ENCODE measurements around the gene UNC5CL. TPM values are rescaled to one million over a fixed set of nuclear protein-coding genes. Genes with fewer than 3 reads are reported as not detected.

The UNC5CL gene
- total RNA-seq, 1 donor from 2014 or later, result 3.0 TPM

DNA sequence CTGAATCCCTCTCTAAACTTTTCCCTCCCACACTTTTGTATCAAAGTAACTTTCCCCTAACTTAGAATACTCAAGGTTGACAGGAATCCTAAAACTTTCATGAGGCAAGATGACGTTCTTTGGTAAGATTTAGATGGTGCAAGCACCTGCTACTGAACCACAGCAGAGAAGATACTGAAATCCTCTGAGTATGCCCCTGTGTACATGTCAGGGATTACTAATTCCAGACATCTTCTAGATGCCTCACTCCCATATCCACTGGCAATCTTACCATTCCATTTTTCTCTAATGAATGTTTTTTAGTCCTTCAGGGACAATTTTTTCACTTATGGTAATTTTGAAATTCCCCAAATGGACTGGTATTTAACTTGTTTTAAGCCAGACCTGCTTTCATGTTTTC is 23.0 kb upstream of the UNC5CL start:
- DNase-seq, result no peak

DNA sequence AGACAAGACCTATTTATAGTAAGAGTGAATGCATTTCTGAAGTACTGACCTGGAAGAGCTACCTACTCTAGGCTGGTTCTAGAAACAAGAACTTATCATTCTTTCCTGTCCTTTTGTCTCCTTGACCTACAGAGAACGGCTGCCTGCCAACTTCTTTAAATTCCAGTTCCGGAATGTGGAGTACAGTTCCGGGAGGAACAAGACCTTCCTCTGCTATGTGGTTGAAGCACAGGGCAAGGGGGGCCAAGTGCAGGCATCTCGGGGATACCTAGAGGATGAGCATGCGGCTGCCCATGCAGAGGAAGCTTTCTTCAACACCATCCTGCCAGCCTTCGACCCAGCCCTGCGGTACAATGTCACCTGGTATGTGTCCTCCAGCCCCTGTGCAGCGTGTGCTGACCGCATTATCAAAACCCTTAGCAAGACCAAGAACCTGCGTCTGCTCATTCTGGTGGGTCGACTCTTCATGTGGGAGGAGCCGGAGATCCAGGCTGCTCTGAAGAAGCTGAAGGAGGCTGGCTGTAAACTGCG is 22.2 kb upstream of the UNC5CL start:
- no peak for DNase-seq

DNA sequence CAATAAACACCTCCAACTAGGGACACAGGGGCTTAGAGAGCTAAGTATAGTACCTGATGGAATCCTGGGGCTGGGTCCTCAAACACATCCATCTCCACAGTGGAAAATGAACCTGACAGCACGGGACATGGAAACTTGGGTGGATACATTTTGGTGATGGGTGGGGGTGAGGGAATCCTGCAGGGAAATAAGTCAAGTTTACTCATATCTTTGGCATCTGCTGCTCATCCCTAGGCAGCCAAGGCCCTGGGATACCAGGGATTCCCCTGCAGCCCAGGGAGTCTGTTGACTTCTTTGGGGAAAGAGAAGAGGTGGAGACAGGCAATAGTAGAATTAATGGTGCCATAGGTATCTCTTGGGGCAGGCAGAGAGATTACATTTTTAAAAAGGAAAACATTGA is 20.5 kb upstream of the UNC5CL start:
- no peak for DNase-seq

GRCh38 chr6:41058783-41059181 is 19.8 kb upstream of the UNC5CL start:
- DNase-seq, result no peak

DNA sequence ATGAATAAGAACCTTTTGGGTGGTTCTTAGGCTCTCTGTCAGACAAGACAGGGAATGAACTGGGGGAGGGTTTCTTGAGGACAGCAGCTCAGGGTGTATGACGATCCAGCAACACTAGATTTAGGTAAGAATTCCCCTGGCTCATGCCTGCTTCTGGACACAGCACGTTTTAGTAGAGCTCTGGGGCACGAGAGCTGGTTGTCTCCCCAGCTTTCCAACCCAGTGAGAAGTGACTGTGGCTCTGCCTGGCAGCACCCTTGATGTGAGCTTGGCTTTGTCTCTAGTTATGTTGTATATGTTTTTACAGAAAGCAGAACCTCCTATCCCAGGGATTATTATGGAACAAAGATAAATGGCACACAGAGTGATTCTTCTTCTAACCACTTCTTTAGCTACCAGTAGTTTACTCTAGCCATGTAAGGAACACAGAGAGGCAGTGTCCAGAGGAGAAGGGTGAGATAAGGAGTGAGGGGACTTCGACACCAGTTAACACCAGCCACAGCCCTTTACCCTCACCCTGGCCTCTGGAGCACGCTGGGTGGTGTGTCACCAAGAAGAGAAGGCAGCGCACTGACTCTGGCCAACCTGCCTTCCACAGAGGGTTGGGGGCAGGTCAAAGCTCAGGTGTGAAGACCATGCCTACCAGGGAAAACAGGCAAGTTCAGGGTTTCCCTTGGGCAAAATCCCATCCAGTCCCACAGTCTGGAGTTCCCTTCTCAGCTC is 17.9 kb upstream of the UNC5CL start:
- DNase-seq, result no peak

DNA sequence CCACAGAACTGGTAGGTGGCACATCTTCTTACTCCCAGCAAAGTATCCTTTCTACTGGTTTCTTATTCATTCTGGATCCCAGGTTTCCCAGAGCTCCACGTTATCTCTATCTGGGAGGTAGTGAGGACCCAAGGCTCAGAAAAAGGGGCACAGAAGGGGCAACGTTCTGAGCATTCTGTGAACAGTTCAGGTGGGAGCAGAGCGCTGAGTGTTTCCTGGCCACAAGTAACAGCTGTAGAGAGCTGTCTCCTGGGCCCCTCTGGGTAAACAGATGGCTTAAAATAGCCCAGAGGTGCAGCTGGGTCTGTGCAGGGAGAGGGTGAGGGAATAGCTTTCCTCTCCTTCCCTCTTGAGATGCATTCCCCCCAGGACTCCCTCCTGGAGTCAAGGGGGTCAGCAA is 16.1 kb upstream of the UNC5CL start:
- peak; percentile 73 for DNase-seq

DNA sequence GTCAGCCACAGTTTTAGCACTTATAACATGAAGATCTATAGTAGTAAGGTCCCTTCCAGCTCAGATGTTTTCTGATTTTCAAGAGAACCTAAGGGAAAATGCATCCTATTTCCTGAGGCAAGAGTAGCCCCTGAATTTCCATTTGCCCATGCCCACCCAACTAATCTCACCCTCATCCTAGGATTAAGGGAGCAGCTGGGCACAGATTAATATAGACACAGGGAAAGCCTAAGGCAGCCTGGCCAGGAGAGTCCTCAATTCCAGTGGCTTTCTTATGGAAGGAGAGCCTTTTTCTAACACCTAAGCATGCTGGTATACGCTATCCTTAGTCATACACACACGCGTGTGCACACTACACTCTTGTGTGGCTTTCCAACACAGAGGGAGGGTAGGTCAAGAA is 15.5 kb upstream of the UNC5CL start:
- peak; percentile 67 for DNase-seq

GRCh38 chr6:41053041-41053440 is 14.0 kb upstream of the UNC5CL start, which contains the start of gene APOBEC2:
Gene APOBEC2, plus strand, starts transcription at chr6:41053202. Its CDS starts 146 bp downstream, at chr6:41053348.
- DNase-seq, result peak; percentile 88

DNA sequence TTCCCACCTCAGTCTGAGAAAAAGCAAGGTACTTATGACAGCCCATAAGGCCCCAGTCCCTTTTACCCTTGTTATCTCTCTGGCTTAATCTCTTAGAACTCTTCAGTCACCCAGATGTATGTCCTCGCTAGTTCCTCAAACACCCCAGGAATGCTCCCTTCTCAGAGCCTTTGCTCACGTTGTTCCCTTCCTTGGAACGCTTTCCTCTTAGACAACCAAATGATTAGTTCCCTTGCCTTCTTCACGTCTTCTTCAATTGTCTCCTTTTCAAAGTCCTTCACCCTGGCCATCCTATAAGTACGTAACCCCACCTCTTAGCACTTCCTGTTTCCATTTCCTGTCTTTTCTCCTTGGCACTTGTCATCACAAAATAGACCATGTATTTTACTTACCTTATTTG is 12.9 kb upstream of the UNC5CL start:
- no peak for DNase-seq

DNA sequence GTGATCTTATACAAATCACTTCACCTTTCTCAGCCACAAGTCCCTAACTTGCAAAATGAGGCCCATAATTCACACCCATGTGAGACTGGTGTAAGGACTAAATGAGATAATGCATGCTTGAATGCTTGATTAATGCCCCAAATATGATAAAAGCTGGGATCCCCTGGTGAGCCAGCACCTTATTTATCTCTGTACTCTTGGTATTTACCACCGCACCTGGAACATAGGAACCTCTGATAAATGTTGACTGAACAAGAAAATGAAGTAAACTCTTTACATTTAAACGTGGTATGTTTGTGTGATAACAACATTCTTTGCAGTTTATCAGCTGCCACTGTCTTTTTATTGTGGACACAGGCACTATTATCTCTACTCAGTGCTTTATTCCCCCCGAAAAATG is 11.5 kb upstream of the UNC5CL start:
- DNase-seq, result no peak

DNA sequence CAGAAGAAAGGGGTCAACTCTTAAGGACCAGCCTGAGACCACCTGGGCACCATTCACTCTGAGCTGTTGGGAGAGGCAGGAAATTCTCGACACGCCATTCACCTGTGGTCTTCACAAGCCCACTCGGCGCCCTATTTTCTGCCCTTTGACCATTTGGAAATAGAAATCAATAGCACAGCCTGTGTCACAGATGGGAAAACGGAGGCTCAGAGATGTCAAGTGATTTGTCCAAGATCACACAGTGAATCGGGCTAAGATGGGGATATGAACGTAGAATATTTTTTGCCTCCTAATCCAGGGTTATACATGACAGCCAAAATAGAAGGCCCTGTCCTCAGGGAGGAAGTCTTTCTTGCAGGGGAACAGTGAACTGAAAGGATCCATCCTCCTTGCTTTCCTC is 10.9 kb upstream of the UNC5CL start:
- DNase-seq, result no peak

- DNase-seq, result peak; percentile 84
Measured at GRCh38 chr6:41049521-41049920, 10.5 kb upstream of the UNC5CL start.

DNA sequence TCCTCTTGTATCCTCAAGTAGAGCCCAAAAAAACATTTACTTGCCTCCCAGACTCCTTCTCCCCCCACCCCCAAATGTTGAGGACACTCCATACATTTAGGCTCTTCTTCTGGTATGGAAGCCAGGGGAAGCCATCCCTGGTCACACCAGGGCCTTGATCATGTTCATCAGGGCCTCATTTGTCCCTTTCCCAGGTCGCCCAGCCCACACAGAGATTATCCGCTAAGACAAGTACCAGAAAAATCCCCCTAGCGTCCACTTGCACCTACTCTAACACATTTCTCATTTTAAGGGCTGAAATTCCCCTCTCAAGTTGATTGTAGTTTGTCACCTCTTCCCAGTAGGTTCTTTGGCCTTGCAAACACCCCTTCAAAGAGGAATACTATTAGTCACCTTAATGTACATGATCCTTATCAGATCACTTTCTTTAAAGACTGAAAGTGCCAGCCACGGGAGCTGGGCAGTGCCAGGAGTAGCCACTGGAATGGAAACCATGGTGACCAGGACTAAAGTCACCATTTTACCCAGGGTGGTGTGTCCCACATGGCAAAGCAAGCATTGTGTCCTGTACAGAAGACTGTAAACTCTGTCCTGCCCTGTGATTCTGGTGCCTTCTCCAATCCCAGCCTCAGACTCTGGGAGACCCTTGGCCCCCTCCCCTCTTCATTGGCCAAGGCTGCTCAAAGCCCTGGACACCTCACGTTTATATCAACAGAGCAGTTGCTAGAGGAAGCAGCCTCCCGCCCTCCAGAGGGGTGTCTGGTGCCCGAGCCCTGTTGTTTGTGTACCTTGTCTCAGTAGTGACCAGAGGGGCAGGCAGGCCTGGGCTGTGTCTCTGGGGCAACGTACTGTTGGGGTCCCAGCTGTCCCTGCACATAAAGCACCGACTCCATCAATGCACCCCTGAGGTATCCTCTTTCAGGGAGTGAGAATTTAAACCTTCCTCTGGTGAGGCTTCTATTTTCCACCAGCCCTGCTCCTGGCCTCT is 9.0 kb upstream of the UNC5CL start:
- peak; percentile 83 for DNase-seq

GRCh38 chr6:41047306-41047705 is 8.3 kb upstream of the UNC5CL start:
- no peak for DNase-seq

- DNase-seq, result no peak
Measured at GRCh38 chr6:41046084-41046483, 7.1 kb upstream of the UNC5CL start.

DNA sequence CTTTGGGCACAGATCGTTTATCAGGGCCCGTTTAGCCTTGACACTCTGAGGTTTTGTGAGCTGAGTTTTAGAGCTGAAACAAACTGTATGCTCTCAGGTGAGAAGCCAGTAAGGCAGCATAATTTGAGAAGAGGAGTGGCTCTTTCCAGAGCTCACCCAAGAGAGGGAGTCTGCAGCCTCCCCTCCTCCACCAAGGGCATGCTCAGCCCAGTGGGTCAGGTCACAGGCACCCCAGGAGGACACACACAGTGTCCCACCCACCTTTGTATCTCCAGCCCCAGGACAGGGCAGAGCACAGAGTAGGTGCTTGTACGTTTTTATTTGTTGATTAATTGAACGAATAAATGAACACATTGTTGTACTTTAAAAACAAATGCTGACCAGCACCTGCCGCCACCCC is 6.6 kb upstream of the UNC5CL start:
- no peak for DNase-seq

DNA sequence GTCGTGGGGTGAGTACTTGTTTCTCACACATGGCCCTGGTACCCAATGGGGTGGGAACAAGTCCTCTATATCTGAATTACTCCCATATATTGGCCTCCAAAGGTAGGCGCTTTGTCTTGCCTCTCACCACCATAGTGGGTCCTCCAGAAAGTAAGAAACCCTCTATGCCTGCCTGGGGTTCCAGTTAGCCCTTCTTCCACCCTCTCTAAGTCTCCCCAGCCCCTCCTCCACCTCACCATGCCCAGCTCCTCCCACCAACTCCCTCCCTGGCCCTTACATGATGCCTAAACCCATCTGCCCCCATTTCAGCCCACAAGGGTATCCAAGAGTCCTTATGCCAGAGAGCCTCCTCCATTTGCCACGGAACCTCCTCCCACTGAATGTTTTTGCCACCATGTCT is 4.1 kb upstream of the UNC5CL start:
- DNase-seq, result no peak

DNA sequence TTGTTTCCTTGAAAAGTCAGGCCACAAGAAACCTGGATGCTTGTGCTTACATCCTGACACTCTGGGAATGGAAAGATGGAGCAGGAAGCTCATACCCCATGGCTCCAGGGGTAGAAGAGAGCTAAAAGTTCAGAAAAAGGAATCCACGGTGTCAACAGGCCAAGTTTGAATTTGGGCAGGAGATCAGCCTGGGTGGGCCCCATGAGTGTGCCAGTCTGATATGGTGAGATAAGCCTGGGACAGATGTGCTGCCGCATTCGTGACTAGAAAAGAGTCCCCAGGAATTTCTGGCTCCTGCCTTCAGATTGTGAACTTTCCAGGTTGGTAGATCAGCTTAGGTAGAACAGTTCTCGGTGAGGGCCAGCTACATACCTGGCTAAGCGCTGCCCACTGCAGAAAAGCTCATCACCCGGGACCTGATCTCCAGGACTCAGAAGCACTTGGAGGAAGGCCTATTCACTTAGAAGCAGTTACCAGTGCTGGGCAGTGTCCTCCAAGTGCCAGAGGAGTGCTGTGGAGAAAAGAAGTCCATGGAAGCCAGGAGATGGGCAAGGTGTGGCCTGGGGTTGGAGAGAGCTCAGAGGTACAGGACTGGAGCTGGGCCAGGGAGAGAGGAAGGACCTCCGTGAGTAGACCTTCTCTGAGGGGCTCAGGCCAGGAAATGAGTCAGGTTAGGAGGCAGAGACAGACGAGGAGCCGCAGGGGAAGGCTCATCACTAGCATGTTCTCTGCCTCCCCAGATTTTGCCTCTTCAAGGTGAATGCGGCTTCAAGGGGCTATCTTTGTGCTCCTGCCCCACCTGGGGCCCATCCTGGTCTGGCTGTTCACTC is 3.4 kb upstream of the UNC5CL start, which contains the start of gene TSPO2:
TSPO2 (plus strand) TSS at position 242 of the 830 bp plus-strand sequence; CDS start at position 761, 519 bp downstream.
- no peak for DNase-seq

DNA sequence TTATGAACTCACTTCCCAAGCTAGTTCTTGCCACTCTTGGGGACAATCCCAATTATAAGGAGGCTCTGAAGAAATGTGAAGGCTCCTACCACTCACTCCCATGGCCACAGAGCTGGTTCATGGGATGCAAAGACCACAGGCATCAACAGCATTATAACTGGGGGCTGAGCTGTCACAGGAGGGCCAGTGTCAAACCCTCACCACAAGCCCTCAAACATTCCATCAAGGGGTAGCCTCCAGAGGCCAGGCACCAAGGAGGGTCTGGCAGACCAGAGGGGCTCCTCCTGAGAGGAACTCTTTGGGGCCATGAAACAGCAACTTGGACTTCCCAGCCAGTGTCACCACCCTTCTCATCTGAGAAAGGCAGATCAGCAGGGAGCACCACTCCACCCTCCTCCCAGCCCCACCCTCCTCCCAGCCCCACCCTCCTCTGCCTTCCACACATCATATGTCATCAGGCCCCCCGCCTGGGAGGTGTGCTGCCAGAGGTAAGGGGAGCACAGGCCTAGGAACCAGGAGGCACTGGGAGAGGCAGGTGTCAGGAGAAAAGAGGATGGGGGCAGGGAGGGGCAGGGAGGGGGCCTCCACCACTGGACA is 2.0 kb upstream of the UNC5CL start:
- no peak for DNase-seq

- DNase-seq, result no peak
Measured at GRCh38 chr6:41040101-41040939, 1.3 kb upstream of the UNC5CL start.

- no peak for DNase-seq
Measured at GRCh38 chr6:41038205-41038604, 816 bp downstream of the UNC5CL start.

Data from tongue (tissue), 2 donors.